ENCODE data around the gene GRIK4. TPM values are rescaled to one million over a fixed set of nuclear protein-coding genes. Genes with fewer than 3 reads are reported as not detected.

Gene GRIK4
- total RNA-seq, 1 experiment from 2014 or later, result not detected

GRCh38 chr11:120704256-120704750, 192.8 kb downstream of the GRIK4 start:
- ChIA-PET POLR2A (interaction anchor here (0.7 kb wide), 1 partner anchor 60 kb away, joined by 6 read pairs; no protein-coding TSS in a partner anchor), CTCF (interaction anchor here (0.5 to 1.3 kb wide), 3 partner anchors 19 to 1324 kb away, joined by 3 to 4 read pairs (median 3); no protein-coding TSS in a partner anchor)
- H3K27me3 Mint-ChIP-seq (ENCODE audit: insufficient read depth, unreplicated experiment), result peaks cover 30% of the 10 kb centered on the region
- intact Hi-C loops (cut with micrococcal nuclease), result no loop called here
- DNase-seq (ENCODE audit: unreplicated experiment), result no peak
- no peaks in the 10 kb centered on the region for H3K9me3 Mint-ChIP-seq (ENCODE audit: unreplicated experiment)
- BruUV-seq (replicated peaks), result no TSS peak
- H3K27ac Mint-ChIP-seq (ENCODE audit: low read depth, unreplicated experiment), result no peak overlapping the region
- H3K4me3 Mint-ChIP-seq (ENCODE audit: unreplicated experiment), result no peak overlapping the region
- H3K36me3 Mint-ChIP-seq (ENCODE audit: insufficient read depth, unreplicated experiment), result no peaks in the 10 kb centered on the region
- no peak for TF ChIP-seq CTCF (IDR thresholded peaks at IDR 0.05; ENCODE audit: unreplicated experiment)
- H3K4me1 Mint-ChIP-seq (ENCODE audit: insufficient read depth, unreplicated experiment), result no peaks in the 10 kb centered on the region

GRCh38 chr11:120706257-120706656, 194.7 kb downstream of the GRIK4 start:
- Mint-ChIP-seq H3K9me3 (ENCODE audit: unreplicated experiment) (no peaks in the 10 kb centered on the region), H3K27me3 (ENCODE audit: insufficient read depth, unreplicated experiment) (peaks cover 16% of the 10 kb centered on the region), H3K27ac (ENCODE audit: low read depth, unreplicated experiment) (no peak overlapping the region), H3K4me3 (ENCODE audit: unreplicated experiment) (no peak overlapping the region), H3K36me3 (ENCODE audit: insufficient read depth, unreplicated experiment) (no peaks in the 10 kb centered on the region), H3K4me1 (ENCODE audit: insufficient read depth, unreplicated experiment) (peaks cover 6% of the 10 kb centered on the region)
- TF ChIP-seq CTCF (IDR thresholded peaks at IDR 0.05; ENCODE audit: unreplicated experiment), result no peak
- no TSS peak for BruUV-seq (replicated peaks)
- CTCF ChIA-PET, result interaction anchor here (1.2 kb wide), 1 partner anchor 21 kb away, joined by 3 read pairs; no protein-coding TSS in a partner anchor
- DNase-seq (ENCODE audit: unreplicated experiment), result no peak
- intact Hi-C loops (cut with micrococcal nuclease), result no loop called here
- POLR2A ChIA-PET, result no interaction called here

- no peak overlapping the region for H3K27ac Mint-ChIP-seq (ENCODE audit: low read depth, unreplicated experiment)
- no peak for TF ChIP-seq CTCF (IDR thresholded peaks at IDR 0.05; ENCODE audit: unreplicated experiment)
- H3K9me3 Mint-ChIP-seq (ENCODE audit: unreplicated experiment), result no peaks in the 10 kb centered on the region
- CTCF ChIA-PET, result interaction anchor here (0.8 to 1.2 kb wide), 2 partner anchors 21 to 22 kb away, joined by 3 read pairs; no protein-coding TSS in a partner anchor
- no TSS peak for BruUV-seq (replicated peaks)
- POLR2A ChIA-PET, result no interaction called here
- H3K4me1 Mint-ChIP-seq (ENCODE audit: insufficient read depth, unreplicated experiment), result peaks cover 6% of the 10 kb centered on the region
- no peak overlapping the region for H3K4me3 Mint-ChIP-seq (ENCODE audit: unreplicated experiment)
- DNase-seq (ENCODE audit: unreplicated experiment), result no peak
- H3K27me3 Mint-ChIP-seq (ENCODE audit: insufficient read depth, unreplicated experiment), result peaks cover 7% of the 10 kb centered on the region
- intact Hi-C loops (cut with micrococcal nuclease), result no loop called here
- no peaks in the 10 kb centered on the region for H3K36me3 Mint-ChIP-seq (ENCODE audit: insufficient read depth, unreplicated experiment)
Observed at GRCh38 chr11:120707098-120707497, 195.6 kb downstream of the GRIK4 start.

GRCh38 chr11:120707663-120708062, 196.1 kb downstream of the GRIK4 start:
- CTCF ChIA-PET, result no interaction called here

More at GRCh38 chr11:120707663-120708062, 196.1 kb downstream of the GRIK4 start:
- POLR2A ChIA-PET, result no interaction called here
- intact Hi-C loops (cut with micrococcal nuclease), result no loop called here
- Mint-ChIP-seq H3K27me3 (ENCODE audit: insufficient read depth, unreplicated experiment) (peaks cover 2% of the 10 kb centered on the region), H3K27ac (ENCODE audit: low read depth, unreplicated experiment) (no peak overlapping the region), H3K4me1 (ENCODE audit: insufficient read depth, unreplicated experiment) (peaks cover 6% of the 10 kb centered on the region), H3K4me3 (ENCODE audit: unreplicated experiment) (no peak overlapping the region), H3K36me3 (ENCODE audit: insufficient read depth, unreplicated experiment) (no peaks in the 10 kb centered on the region), H3K9me3 (ENCODE audit: unreplicated experiment) (no peaks in the 10 kb centered on the region)
- DNase-seq (ENCODE audit: unreplicated experiment), result no peak
- TF ChIP-seq CTCF (IDR thresholded peaks at IDR 0.05; ENCODE audit: unreplicated experiment), result no peak
- no TSS peak for BruUV-seq (replicated peaks)

Measured in MCF 10A (cell line).